Anterior cingulate cortex (tissue), 58 donors: Measurements from ENCODE around the gene INTS6.

Source experiments
- DNase-seq, 58 donors: peaks; one replicate each; lab custom pipeline; 2025; lab: John Stamatoyannopoulos, UW

Gene INTS6

DNA sequence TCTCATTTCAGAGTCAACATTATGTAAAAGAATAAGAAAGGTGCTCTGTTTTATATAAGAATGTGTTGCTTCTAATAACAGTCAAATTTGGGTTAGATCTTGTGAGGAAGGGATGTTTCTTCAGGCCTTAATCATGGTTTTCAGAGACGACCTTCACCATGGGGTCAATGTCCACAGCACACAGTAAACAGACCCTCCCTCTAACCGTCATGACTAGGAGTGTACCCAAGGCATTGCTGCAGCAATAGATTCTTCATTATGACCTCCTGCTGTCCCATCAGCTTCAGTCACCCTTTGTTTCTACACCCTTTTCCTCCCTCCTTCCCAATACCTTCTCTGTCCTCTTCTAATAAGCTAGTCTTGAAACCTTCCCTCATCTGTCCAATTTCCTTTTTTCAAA is 97.6 kb downstream of the INTS6 start:
- no peak for DNase-seq

DNA sequence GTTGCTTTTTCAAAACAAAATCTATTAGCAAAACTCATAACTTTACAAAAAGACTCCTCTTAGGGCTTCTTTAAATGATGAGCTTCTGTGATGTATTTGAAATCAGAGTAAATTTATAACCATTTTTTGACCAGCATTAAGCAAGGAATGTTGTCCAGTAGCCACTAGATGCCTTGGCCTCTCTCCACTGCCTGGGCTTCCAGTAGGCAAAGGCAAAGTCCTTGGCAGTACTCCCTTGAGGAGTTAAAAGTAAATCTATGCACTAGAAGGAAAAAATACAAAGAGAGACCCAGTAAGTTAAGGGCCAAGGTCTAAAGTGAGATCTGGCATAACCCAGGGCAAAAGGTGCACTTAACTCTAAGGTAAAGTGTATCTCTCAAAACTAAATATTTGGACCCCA is 103.8 kb downstream of the INTS6 start:
- DNase-seq, result no peak

DNA sequence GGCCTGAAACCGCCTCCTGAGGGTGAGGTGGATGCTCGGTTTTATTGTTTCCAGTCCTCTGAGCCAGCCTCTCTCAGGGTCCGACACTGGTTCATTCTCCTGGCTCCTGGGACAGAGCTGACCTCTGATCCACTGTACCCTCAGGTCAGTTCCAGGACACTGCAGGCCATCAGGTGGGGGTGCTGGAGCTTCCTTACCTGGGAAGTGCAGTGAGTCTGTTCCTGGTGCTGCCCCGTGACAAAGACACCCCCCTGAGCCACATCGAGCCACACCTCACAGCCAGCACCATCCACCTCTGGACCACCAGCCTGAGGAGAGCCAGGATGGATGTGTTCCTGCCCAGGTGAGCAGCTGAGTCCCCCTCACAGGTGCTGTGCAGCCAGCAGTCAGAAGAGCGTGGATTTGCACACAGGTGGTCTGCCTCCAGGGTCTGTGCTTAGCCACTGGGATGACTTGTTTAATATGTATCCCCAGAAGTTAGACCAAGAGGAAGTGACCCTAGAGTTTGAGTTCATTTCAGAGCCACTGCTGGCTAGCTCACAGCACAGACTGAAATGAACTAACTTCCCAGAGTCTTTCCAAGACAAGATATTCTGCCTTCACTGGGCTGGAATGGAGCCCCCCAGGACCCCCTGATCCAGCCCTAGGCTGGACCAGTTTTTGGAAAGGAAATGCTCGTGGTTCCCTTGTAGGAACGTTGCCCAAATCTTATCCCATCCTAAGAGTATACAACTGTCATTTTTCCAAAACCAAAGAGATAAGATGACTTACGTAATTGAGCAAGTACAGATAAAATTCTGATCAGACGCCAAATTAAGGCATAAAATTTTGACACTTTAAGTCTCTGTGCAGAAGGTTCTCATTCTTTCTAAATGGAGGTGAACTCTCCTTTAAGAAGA is 104.5 kb downstream of the INTS6 start:
- no peak for DNase-seq

DNA sequence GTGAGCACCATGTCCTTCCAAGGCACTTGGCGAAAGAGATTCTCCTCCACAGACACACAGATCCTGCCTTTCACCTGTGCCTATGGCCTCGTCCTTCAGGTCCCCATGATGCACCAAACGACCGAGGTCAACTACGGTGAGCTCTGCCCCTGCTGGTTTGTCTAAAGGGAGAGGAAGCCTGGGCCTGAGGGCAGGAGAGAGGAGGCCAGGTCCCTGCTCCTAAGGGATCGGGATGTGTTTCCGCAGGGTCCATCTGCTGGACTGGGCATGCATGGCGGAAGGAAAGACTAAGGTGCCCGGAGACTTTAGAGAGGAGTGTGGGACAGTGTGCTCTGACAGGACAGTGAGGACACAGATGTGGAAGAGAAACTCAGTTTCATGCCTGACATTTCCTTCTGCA is 105.7 kb downstream of the INTS6 start:
- DNase-seq, result no peak

DNA sequence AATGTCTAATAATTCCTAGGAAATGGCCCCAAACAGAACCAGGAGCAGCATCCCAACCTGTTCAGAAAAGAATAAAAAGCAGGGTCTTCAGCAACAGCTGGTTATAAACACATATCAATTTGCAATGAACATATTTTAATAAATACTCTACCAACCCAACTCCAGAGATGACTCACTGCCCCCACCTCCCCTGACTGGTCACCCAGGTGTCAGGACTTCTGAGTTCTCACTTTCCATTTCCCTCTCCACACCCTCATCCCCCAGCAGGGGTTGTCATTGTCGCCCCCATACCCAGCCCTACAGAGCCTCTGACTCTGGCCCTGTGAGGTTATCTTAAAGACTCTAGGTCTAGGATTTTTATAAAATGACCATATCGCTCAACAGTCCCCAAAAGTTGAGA is 106.4 kb downstream of the INTS6 start:
- DNase-seq, result no peak

DNA sequence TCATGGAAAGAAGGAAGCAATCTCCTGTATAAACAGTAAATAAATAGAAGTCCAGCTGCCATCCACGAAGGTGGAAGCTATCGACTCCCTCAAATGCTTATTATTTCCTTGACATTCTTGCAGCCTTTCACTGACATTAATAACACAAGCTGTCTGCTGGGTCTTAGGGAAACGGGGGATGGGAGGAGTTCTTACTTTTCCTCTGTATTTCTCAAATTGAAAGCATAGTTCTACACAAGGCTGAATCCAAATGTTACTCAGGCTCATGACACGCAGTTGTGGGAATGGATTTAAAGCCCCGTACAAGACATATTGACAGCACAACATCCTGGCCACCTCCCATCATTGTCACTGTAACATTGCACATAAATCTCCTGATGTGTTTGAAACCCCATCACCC is 109.4 kb downstream of the INTS6 start:
- no peak for DNase-seq

DNA sequence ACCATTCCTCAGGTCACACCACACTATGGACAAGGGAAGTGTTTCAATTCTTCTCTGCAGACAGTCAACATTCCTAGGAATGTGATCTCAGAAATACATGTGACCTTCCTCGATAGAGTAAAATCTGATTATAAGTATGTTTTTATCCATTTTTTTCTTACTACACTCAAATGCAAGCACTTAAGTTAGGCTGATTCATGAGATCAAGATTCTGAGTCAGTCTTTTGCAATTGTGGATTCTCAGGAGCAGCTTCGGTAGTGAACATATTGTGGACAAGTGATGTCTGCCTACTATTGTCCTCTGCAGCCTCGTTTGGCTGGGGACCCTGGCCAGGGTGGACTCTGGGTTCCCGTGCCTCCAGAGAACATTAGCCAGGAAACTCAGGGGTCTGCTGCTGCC is 110.1 kb downstream of the INTS6 start:
- no peak for DNase-seq

DNA sequence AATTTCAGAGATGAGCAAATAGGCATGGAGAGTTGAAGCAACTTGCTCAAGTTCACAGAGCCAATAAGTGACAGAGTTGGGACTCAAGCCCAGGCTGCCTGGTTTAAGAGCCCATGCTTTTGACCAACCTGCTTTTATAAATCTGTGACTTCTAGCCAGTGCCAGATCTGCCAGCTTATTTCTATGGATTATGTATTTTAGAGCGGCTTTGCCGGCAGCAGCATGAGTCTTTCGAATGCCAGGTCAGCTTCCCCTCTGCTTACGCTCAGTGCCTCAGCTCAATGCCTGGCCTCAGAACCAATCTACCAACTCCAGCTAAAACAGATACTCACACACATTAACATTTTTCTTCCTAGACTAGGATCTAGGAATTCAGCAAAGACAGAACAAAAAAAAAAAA is 111.0 kb downstream of the INTS6 start:
- no peak for DNase-seq

DNA sequence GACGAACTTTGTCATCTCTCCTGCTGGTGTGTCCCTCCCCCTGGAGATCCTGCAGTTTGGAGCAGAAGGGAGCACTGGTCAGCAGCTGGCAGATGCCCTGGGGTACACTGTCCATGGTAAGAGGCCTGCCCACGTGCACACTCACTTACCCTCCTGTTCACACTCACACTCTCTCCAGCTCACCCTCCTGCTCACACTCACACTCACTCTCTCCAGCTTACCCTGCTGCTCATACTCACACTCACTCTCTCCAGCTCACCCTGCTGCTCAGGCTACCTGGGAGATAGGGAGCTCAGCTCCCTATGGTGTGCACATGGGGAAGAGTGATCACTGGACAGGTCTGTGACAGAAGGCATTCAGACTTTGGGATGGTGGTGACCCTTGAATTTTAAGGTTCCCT is 111.6 kb downstream of the INTS6 start:
- no peak for DNase-seq

DNA sequence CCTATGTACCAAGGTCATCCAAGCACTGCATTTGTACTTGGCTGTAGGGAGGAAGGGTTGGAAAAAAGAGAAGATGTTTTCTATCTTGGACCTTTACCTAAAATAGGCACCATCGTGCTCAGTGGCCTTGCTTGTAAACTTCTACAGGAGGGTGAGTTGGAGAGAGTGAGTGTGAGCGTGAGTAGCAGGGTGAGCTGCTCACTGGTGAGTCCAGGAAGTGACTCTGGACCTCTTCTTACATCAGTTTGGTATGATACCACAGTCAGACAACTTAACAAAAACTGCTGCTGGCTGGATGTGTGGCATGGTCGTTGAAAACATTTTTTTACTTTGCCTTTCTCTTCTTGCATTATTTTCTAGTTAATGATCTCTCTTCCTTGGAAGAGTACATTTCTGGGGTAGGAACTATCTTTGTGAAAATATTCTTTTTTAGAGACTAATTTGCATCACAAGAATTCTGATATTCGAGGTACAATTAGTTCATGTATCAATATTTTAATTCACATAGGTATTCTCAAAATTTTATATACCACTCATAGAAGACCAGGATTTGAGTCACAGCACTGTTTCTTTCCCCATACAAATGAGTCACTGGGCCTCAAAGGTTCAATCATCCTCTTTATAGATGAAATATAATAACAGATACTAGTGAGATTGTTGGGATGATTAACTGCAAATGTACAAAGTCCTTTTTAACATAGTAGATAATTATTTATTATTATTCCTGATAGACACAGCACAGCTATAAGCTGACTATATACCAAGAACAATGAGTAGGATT is 112.7 kb downstream of the INTS6 start:
- DNase-seq, result no peak

DNA sequence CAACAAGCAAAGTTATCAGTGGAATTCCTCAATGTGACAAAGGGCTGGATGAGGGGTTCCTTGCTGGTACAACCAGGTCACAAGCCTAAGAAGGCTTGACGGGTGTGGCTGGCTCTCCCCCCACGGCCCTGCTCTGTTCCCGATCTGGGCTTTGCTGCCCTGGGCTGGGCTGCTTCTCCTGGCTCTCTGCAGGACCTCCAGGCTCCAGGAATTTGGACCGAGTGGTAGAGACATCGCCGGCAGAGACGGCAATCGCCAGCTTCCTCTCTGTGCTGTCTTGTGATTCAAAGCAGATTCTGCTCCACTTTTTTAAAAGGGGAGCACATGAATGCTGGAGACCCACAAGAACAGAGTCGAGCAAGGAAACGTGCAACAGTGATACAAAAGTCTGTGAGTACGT is 113.5 kb downstream of the INTS6 start, which contains the start of gene SERPINE3:
TSS of gene SERPINE3 (plus strand) at position 338 of the 400 bp plus-strand sequence. CDS start 1,401 bp downstream, outside the sequence.
- DNase-seq, result no peak

DNA sequence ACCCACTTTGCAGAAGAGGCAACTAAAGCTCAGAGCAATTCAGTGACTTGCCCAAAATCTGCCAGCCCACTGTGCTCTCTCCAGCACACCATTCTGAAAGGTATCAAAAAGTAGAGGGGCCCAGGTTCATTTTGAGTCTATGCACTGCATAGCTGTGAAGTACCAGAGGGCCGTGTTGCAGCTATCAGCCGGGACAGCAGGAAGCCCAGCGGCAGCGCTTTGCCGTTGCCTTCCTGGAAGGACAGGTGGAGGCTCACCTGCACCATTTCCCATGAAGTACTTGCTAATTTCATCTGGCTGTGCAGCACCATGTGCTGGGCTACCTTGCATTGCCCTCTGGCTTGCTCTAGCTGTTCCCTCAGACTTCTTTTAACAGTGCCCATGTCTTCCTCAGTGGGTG is 116.1 kb downstream of the INTS6 start:
- DNase-seq, result no peak

DNA sequence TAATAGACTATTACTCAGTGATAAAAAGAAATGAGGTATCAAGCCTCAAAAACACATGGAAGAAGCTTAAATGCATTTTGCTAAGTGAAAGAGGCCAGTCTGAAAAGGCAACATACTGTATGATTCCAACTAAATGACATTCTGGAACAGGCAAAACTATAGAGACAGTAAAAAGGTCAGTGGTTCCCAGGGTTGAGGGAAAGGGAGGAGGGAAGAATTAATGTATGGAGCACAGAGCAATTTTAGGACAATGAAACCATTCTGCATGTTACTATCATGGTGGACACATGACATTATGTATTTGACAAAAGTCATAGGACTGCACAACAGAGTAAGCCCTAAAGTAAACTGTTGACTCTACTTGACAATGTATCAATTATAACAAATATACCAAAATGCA is 119.0 kb downstream of the INTS6 start:
- no peak for DNase-seq

DNA sequence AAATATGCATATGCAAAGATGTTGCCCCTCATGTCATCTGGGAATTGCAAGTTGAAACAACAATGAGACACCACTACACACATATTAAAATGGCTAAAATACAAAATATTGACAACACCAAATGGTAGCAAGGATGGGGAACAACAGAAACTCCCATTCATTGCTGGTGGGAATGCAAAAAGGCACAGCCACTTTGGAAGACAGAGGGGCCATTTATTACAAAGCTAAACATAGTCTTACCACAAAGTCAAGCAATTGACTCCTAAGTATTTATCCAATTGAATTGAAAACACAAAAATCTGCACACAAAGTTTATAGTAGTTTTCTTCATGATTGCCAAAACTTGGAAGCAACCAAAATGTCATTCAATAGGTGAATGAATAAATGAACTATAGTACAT is 119.4 kb downstream of the INTS6 start:
- DNase-seq, result no peak

DNA sequence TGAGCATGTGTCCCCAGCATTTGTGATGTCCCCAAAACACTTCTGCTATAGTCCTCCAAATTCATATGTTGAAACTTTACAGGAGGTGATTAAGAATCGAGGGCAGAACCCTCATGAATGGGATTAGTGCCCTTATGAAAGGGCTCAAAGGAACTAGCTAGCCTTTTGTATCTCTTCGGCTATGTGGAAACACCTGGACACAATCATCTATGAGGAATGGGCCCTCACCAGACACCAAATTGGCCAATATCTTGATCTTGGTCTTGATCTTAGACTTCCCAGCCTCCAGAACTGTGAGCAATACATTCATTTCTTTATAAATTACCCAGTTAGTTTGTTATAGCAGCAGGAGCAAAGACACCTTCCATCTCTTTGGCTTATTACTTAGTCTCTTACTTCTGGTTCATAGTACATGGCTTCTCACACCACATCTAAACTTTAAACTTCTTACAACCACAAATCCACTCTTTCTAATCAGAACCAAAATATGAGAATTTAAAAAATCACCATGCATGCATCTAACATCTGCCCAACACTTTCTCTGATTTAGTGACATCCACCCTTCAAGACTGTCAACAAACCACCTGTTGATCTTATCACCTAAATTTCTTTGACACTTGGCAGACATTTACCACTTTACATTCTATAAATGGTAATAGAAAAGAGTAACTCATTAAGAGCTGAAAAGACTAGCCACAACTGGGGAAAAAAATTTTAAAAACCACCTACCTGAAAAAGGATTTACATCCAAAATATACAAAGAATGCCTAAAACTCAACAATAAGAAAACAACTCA is 120.1 kb downstream of the INTS6 start:
- no peak for DNase-seq

DNA sequence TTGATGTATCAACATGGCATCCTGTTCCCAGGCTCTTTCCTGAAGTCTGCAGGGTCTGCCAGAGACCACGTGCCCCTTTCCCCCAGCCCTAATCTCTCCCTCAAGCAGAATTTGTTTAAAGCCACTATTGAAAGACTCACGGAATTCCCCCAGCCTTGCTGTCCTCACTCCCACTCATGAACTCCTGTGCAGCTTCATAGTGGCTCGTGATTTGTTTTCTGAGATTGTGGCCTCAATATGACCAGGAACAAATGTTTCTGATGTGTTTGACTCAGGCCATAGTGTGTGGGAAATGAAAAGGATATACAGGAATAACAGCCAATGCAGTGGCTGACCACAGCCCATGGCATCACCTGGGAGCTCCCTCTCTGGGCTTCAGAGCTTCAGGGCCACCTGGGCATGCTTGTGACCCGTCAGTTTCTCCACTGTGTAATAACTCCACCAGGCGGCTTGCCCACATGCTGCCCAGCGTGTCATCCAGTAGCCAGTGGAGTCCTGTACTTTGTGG is 121.4 kb downstream of the INTS6 start:
- DNase-seq, result no peak

DNA sequence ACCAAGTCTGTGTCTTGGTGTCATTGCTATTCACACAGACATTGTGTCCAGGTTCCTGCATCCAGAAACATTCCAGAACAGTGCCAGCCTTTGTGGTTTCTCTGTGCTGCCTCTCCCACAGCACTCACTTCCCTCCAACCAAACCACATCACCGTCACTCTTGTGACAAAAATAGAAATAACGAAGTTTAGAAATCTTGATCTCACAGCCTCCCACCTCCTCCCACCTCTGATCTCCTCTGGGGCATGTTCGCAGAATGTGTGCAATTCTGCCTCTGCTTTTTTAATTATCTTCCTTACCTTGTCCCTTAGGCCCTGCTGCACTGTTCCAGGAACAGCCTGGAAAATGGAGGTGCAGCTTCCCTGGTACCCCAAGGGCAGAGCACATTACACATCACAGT is 122.0 kb downstream of the INTS6 start:
- peak in 6 of 58 donors; percentile 13 to 53 (median 30) for DNase-seq

DNA sequence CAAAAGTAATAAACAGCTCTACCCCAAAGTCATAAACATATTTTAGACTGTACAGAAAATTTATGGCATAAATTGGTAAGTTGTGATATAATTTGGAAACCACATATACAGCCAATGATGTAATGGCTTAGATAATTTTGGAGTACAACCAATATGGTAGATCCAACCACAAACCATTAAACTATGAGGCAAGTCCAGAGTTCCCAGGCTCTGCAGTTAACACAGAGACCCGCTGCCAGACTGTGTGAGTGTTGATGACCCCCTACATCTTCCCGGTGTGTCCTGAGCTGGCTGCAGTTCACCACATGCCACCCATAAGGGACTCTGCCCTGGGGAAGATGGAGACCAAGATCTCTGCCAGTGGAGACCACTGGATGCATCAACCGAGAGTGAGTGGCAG is 123.2 kb downstream of the INTS6 start:
- DNase-seq, result no peak

DNA sequence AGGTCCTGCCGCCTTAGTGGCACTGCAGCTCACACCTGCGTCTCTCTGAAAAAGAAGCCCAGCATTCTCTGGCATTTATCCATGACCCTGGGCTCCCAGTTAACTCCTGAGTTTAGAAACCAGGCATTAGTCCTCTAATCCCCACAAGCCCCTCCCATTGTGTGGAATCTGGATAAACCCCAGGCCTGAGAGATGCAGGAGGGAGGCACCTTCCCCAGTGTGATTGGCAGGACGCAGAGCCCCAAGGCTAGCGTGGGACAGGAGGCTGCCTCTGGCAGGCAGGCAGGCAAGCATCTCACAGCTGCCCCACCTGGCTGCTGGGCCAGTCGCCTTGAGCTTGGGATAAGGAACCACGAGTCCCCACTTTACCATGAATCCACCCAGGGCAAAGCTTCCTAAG is 124.3 kb downstream of the INTS6 start:
- no peak for DNase-seq

DNA sequence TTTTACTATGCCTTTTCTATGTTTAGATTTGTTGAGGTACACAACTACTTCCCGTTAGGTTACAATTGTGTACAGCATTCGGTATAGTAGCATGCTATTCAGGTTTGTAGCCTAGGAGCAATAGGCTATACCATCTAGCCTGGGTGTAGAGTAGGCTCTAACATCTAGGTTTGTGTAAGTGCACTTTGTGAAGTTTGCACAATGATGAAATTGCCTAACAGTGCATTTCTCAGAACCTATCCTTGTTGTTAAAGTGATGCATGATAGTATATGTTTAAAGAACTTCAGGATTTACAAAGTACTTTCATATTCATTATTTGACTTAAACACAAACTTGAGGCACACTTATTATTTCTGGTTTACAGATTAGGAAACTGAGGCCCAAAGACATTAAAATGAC is 124.9 kb downstream of the INTS6 start:
- DNase-seq, result no peak

DNA sequence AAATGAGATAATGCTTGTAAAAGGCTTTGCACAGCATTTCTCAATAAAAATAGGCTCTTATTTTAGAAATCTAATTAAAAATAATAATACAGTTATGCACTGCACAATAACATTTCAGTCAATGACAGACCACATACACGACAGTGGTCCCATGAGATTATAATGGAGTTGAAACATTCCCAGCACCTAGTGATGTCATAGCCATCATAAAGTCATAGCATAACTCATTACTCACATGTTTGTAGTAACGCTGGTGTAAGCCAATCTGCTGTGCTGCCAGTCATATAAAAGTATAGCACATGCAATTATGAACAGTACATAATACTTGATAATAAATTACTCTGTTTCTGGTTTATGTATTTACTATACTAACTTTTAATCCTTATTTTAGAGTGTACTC is 126.1 kb downstream of the INTS6 start:
- DNase-seq, result no peak
